WI38 (cell line): ENCODE measurements around the gene MCRIP2.

ENCODE experiments used
- H3K4me3 ChIP-seq: 2 replicates; pipeline ENCODE4 v1.5.1; 2011; ENCODE audit warnings: low read depth, mild to moderate bottlenecking, control low read depth, low read length
- CTCF ChIP-seq: IDR thresholded peaks from 2 replicates; pipeline ENCODE4 v1.5.1; 2012; ENCODE audit warnings: low read depth, mild to moderate bottlenecking, control low read depth, low read length

The MCRIP2 gene

GRCh38 chr16:641326-642188 is at the start of gene MCRIP2:
Gene MCRIP2 (plus strand): TSS chr16:641828. CDS start chr16:641992, 164 bp downstream.
- TF ChIP-seq CTCF: no peak
- H3K4me3 ChIP-seq: peak within 1 kb of the TSS; percentile 75

GRCh38 chr16:591892-592517 is 49.6 kb upstream of the MCRIP2 start:
- TF ChIP-seq CTCF: no peak
- H3K4me3 ChIP-seq: no peak overlapping the region

- no peak overlapping the region for H3K4me3 ChIP-seq
- TF ChIP-seq CTCF: no peak
These were observed 48.9 kb upstream of the MCRIP2 start for GRCh38 chr16:592518-593306.

- no peak overlapping the region for H3K4me3 ChIP-seq
- TF ChIP-seq CTCF: no peak
These were observed 48.2 kb upstream of the MCRIP2 start for GRCh38 chr16:593406-593805.

- no peak overlapping the region for H3K4me3 ChIP-seq
- no peak for TF ChIP-seq CTCF
These were observed 47.8 kb upstream of the MCRIP2 start for GRCh38 chr16:593807-594206.

GRCh38 chr16:595094-595528 is 46.5 kb upstream of the MCRIP2 start:
- no peak for TF ChIP-seq CTCF

More at GRCh38 chr16:595094-595528, 46.5 kb upstream of the MCRIP2 start:
- no peak overlapping the region for H3K4me3 ChIP-seq
